ENCODE measurements around the gene SORCS3.

SORCS3 gene

GRCh38 chr10:104642658-104643302 is 1.7 kb downstream of the SORCS3 start:
- peak; percentile 12 for DNase-seq (ENCODE audit: low read depth, low spot score)
- in situ Hi-C loops (cut with HindIII; ENCODE audit: low sequenced_read_pairs), result no loop called here
- H3K4me3 ChIP-seq (ENCODE audit: low read depth, low read length), result no peak overlapping the region
- peak; percentile 51 for TF ChIP-seq CTCF (IDR thresholded peaks at IDR 0.05; ENCODE audit: low read depth, low read length)

GRCh38 chr10:104643303-104643663 is 2.2 kb downstream of the SORCS3 start:
- in situ Hi-C loops (cut with HindIII; ENCODE audit: low sequenced_read_pairs), result no loop called here
- DNase-seq (ENCODE audit: low read depth, low spot score), result no peak
- H3K4me3 ChIP-seq (ENCODE audit: low read depth, low read length), result no peak overlapping the region
- no peak for TF ChIP-seq CTCF (IDR thresholded peaks at IDR 0.05; ENCODE audit: low read depth, low read length)

- no peak overlapping the region for H3K4me3 ChIP-seq (ENCODE audit: low read depth, low read length)
- no peak for TF ChIP-seq CTCF (IDR thresholded peaks at IDR 0.05; ENCODE audit: low read depth, low read length)
- in situ Hi-C loops (cut with HindIII; ENCODE audit: low sequenced_read_pairs), result no loop called here
- no peak for DNase-seq (ENCODE audit: low read depth, low spot score)
Measured at GRCh38 chr10:104646146-104646545, 5.1 kb downstream of the SORCS3 start.

- in situ Hi-C loops (cut with HindIII; ENCODE audit: low sequenced_read_pairs), result no loop called here
- no peak for TF ChIP-seq CTCF (IDR thresholded peaks at IDR 0.05; ENCODE audit: low read depth, low read length)
- DNase-seq (ENCODE audit: low read depth, low spot score), result no peak
- H3K4me3 ChIP-seq (ENCODE audit: low read depth, low read length), result no peak overlapping the region
Measured at GRCh38 chr10:104648421-104648820, 7.3 kb downstream of the SORCS3 start.

- H3K4me3 ChIP-seq (ENCODE audit: low read depth, low read length), result no peak overlapping the region
- in situ Hi-C loops (cut with HindIII; ENCODE audit: low sequenced_read_pairs), result no loop called here
- DNase-seq (ENCODE audit: low read depth, low spot score), result peak; percentile 2
- TF ChIP-seq CTCF (IDR thresholded peaks at IDR 0.05; ENCODE audit: low read depth, low read length), result peak; percentile 41
Measured at GRCh38 chr10:104650072-104650471, 9.0 kb downstream of the SORCS3 start.

GRCh38 chr10:104650635-104651331 is 9.7 kb downstream of the SORCS3 start:
- no peak overlapping the region for H3K4me3 ChIP-seq (ENCODE audit: low read depth, low read length)
- TF ChIP-seq CTCF (IDR thresholded peaks at IDR 0.05; ENCODE audit: low read depth, low read length), result no peak
- DNase-seq (ENCODE audit: low read depth, low spot score), result no peak
- in situ Hi-C loops (cut with HindIII; ENCODE audit: low sequenced_read_pairs), result no loop called here

Data from astrocyte of the spinal cord (primary cell).